Liver (tissue), 9 donors: Measurements from ENCODE around the gene KIAA0753. TPM values are rescaled to one million over a fixed set of nuclear protein-coding genes. Genes with fewer than 3 reads are reported as not detected.
"Not testable (repeated sequence)": the region's sequence is repeated elsewhere in the genome, so short reads cannot be mapped to it uniquely, and the experiment has no call there.

Experiments
- DNase-seq: peaks from one replicate; pipeline ENCODE4 v3.0.0-alpha.2; 2017; ENCODE audit warnings: low spot score
- H3K27ac ChIP-seq, 2 donors: one replicate each; pipeline ENCODE4 v1.7.0; 2013; ENCODE audit warnings: inconsistent platforms in 2 of 2, low read length in 2 of 2, control low read depth in 1 of 2, low read depth in 1 of 2, mild to moderate bottlenecking in 1 of 2
- H3K27me3 ChIP-seq, 4 donors: one replicate each; pipeline versions ENCODE4 v1.6.1 to v1.7.0; 2013; ENCODE audit warnings: low read length in 3 of 4, inconsistent platforms in 1 of 4, mild to moderate bottlenecking in 1 of 4, moderate library complexity in 1 of 4; ENCODE audit not compliant: control insufficient read depth in 4 of 4, insufficient read depth in 4 of 4
- H3K36me3 ChIP-seq, 4 donors: one replicate each; pipeline versions ENCODE4 v1.6.1 to v1.7.0; 2013; ENCODE audit warnings: low read length in 3 of 4, mild to moderate bottlenecking in 3 of 4, low read depth in 1 of 4, moderate library complexity in 1 of 4; ENCODE audit not compliant: control insufficient read depth in 4 of 4, insufficient read depth in 3 of 4
- H3K4me1 ChIP-seq, 4 donors: one replicate each; pipeline versions ENCODE4 v1.6.1 to v1.7.0; 2013; ENCODE audit warnings: low read length in 3 of 4, mild to moderate bottlenecking in 3 of 4, moderate library complexity in 1 of 4; ENCODE audit not compliant: control insufficient read depth in 4 of 4, insufficient read depth in 4 of 4
- H3K4me3 ChIP-seq, 3 donors: one replicate each; pipeline versions ENCODE4 v1.6.1 to v1.7.0; 2013; ENCODE audit warnings: low read length in 3 of 3, control low read depth in 1 of 3, low read depth in 1 of 3, mild to moderate bottlenecking in 1 of 3
- H3K9ac ChIP-seq, 2 donors: one replicate each; pipeline ENCODE4 v1.7.0; 2013; ENCODE audit warnings: low read length in 2 of 2, mild to moderate bottlenecking in 2 of 2, moderate library complexity in 2 of 2, control low read depth in 1 of 2, low read depth in 1 of 2
- H3K9me3 ChIP-seq, 4 donors: one replicate each; pipeline versions ENCODE4 v1.6.1 to v1.7.0; 2013; ENCODE audit warnings: low read length in 3 of 4; ENCODE audit not compliant: control insufficient read depth in 4 of 4
- ATF3 ChIP-seq: IDR thresholded peaks from 2 replicates; pipeline ENCODE4 v1.6.1; 2016; ENCODE audit warnings: antibody characterized with exemption
- EGR1 ChIP-seq, 2 donors: IDR thresholded peaks; 2 replicates each; pipeline ENCODE4 v1.6.1; 2016 to 2018; ENCODE audit warnings: antibody characterized with exemption in 2 of 2, low read depth in 2 of 2
- FOXA1 ChIP-seq: IDR thresholded peaks from 2 replicates; pipeline ENCODE4 v1.6.1; 2016; ENCODE audit warnings: antibody characterized with exemption
- FOXA2 ChIP-seq: IDR thresholded peaks from 2 replicates; pipeline ENCODE4 v1.6.1; 2016; ENCODE audit warnings: antibody characterized with exemption
- GABPA ChIP-seq, 2 donors: IDR thresholded peaks in 1 of 2; conservative IDR thresholded peaks in 1 of 2; 2 replicates each; pipeline ENCODE4 v1.6.1; 2016; ENCODE audit warnings: antibody characterized with exemption in 2 of 2, mild to moderate bottlenecking in 1 of 2, moderate library complexity in 1 of 2
- HNF4A ChIP-seq, 2 donors: conservative IDR thresholded peaks; 2 replicates each; pipeline ENCODE4 v1.6.1; 2016; ENCODE audit warnings: antibody characterized with exemption in 2 of 2, mild to moderate bottlenecking in 2 of 2
- HNF4G ChIP-seq: IDR thresholded peaks from 2 replicates; pipeline ENCODE4 v1.6.1; 2016; ENCODE audit warnings: antibody characterized with exemption
- JUND ChIP-seq, 2 donors: IDR thresholded peaks; 2 replicates each; pipeline ENCODE4 v1.6.1; 2016; ENCODE audit warnings: antibody characterized with exemption in 2 of 2
- NR2F2 ChIP-seq: IDR thresholded peaks from 2 replicates; pipeline ENCODE4 v1.6.1; 2016; ENCODE audit warnings: antibody characterized with exemption
- REST ChIP-seq: IDR thresholded peaks from 2 replicates; pipeline ENCODE4 v1.6.1; 2016; ENCODE audit warnings: antibody characterized with exemption, mild to moderate bottlenecking
- RXRA ChIP-seq, 2 donors: IDR thresholded peaks; 2 replicates each; pipeline ENCODE4 v1.6.1; 2017 to 2018; ENCODE audit warnings: antibody characterized with exemption in 2 of 2, mild to moderate bottlenecking in 1 of 2
- SP1 ChIP-seq: IDR thresholded peaks from 2 replicates; pipeline ENCODE4 v1.6.1; 2018; ENCODE audit warnings: antibody characterized with exemption, mild to moderate bottlenecking
- TAF1 ChIP-seq: conservative IDR thresholded peaks from 2 replicates; pipeline ENCODE4 v1.6.1; 2016; ENCODE audit warnings: antibody characterized with exemption, mild to moderate bottlenecking
- YY1 ChIP-seq: IDR thresholded peaks from 2 replicates; pipeline ENCODE4 v1.6.1; 2016; ENCODE audit warnings: antibody characterized with exemption, mild to moderate bottlenecking
- ZBTB33 ChIP-seq: IDR thresholded peaks from 2 replicates; pipeline ENCODE4 v1.6.1; 2016; ENCODE audit warnings: antibody characterized with exemption
- WGBS: extraction: QIAGEN DNeasy Blood & Tissue Kit; methylation state at CpG from one replicate; pipeline ENCODE4 v1.1.7; 2013; 5-methylcytosine and 5-hydroxymethylcytosine counted together
- polyA plus RNA-seq, 2 donors: library from polyadenylated mRNA; stranded (reverse) in 1 of 2; unstranded in 1 of 2; fragments of 200-250 nt in 1 of 2; fragments of >200 nt in 1 of 2; fragmentation: Nextera tagmentation in 1 of 2; extraction: Ambion mirVana in 1 of 2; gene quantifications; one replicate each; pipeline versions ENCODE4 v1.2.1 to v1.2.3, GENCODE V29; 2013 to 2015
- total RNA-seq, 2 donors: library from RNA; depleted of rRNA; stranded (reverse); fragments of >200 nt; gene quantifications; one replicate each; pipeline ENCODE4 v1.2.3, GENCODE V29; 2014
- TF ChIP-seq, protein P1 (sequence below): fragments of 150-350 bp; IDR thresholded peaks from 2 replicates; pipeline ENCODE4 v1.5.1; 2017; ENCODE audit warnings: improper control_type of control experiment, low read depth, low read length; ENCODE audit not compliant: missing input control
- TF ChIP-seq, protein P2 (sequence below): IDR thresholded peaks from 2 replicates; pipeline ENCODE4 v1.6.1; 2016; ENCODE audit warnings: antibody characterized with exemption
- donor health status: healthy.
- donor health status: healthy.
- donor health status: healthy.
- donor health status: healthy.
- donor health status: healthy.

KIAA0753 gene
- total and polyA plus RNA-seq, 4 donors = 2.0 to 5.9 (median 3.0) TPM

- H3K9me3 ChIP-seq, H3K4me3 ChIP-seq, H3K27ac ChIP-seq, H3K27me3 ChIP-seq, H3K9ac ChIP-seq, DNase-seq, H3K4me1 ChIP-seq: not testable (repeated sequence)
- peaks cover 2 to 42% (median 27%) of the 10 kb centered on the region in 4 donors for H3K36me3 ChIP-seq
- WGBS = 98% methylated on average over 14 of the region's 14 CpGs
These were observed 47.1 kb downstream of the KIAA0753 start for GRCh38 chr17:6593371-6593770.

- H3K9ac ChIP-seq = no peak overlapping the region
- H3K27me3 ChIP-seq = no peaks in the 10 kb centered on the region
- peaks cover 2 to 42% (median 27%) of the 10 kb centered on the region in 4 donors for H3K36me3 ChIP-seq
- 80% methylated on average over 6 of the region's 6 CpGs for WGBS
- DNase-seq = no peak
- H3K9me3 ChIP-seq = no peaks in the 10 kb centered on the region
- TF ChIP-seq HNF4G (no peak), FOXA2 (no peak), YY1 (no peak), GABPA (IDR thresholded peaks at IDR 0.05 in 1 of 2, conservative IDR thresholded peaks at IDR 0.05 in 1 of 2) (no peak), RXRA (IDR thresholded peaks at IDR 0.05) (no peak), TAF1 (no peak), HNF4A (conservative IDR thresholded peaks at IDR 0.05) (no peak), ATF3 (no peak), EGR1 (IDR thresholded peaks at IDR 0.05; ENCODE audit: low read depth in 2 of 2) (no peak), JUND (IDR thresholded peaks at IDR 0.05) (no peak), ZBTB33 (no peak), NR2F2 (no peak), REST (no peak), FOXA1 (no peak), SP1 (no peak)
- TF ChIP-seq, protein P1, sequence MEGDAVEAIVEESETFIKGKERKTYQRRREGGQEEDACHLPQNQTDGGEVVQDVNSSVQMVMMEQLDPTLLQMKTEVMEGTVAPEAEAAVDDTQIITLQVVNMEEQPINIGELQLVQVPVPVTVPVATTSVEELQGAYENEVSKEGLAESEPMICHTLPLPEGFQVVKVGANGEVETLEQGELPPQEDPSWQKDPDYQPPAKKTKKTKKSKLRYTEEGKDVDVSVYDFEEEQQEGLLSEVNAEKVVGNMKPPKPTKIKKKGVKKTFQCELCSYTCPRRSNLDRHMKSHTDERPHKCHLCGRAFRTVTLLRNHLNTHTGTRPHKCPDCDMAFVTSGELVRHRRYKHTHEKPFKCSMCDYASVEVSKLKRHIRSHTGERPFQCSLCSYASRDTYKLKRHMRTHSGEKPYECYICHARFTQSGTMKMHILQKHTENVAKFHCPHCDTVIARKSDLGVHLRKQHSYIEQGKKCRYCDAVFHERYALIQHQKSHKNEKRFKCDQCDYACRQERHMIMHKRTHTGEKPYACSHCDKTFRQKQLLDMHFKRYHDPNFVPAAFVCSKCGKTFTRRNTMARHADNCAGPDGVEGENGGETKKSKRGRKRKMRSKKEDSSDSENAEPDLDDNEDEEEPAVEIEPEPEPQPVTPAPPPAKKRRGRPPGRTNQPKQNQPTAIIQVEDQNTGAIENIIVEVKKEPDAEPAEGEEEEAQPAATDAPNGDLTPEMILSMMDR = no peak
- TF ChIP-seq, protein P2, sequence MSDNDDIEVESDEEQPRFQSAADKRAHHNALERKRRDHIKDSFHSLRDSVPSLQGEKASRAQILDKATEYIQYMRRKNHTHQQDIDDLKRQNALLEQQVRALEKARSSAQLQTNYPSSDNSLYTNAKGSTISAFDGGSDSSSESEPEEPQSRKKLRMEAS = no peak
- no peak overlapping the region for H3K4me3 ChIP-seq
- H3K4me1 ChIP-seq = no peaks in the 10 kb centered on the region
- no peak overlapping the region for H3K27ac ChIP-seq
These were observed 48.3 kb downstream of the KIAA0753 start for GRCh38 chr17:6592173-6592572.
